ENCODE measurements around the gene NOTCH1.

GRCh38 chr9:136494012-136494411, 51.8 kb downstream of the NOTCH1 start:
- TF ChIP-seq GATA2 (IDR thresholded peaks at IDR 0.05; ENCODE audit: low read depth, low read length) (no peak), GATA3 (IDR thresholded peaks at IDR 0.05; ENCODE audit: low read depth, low read length) (no peak)
